Calu3 (cell line): ENCODE data around the gene UMPS. TPM values are rescaled to one million over a fixed set of nuclear protein-coding genes. Genes with fewer than 3 reads are reported as not detected.

Experiments
- BruUV-seq: library from RNA; stranded (reverse); fragments of 400-500 nt; replicated peaks from 2 replicates; lab custom pipeline; 2021; lab: Mats Ljungman, UMichigan
- CTCF ChIA-PET: fragments of 300-600 bp; sonication (Branson Sonifier 250); formaldehyde crosslinking; loops from one replicate; lab custom pipeline; 2022; ENCODE audit warnings: antibody characterized with exemption; lab: Charles Lee
- DNase-seq: peaks from one replicate; pipeline ENCODE4 v3.0.0; 2022
- H3K27ac Mint-ChIP-seq: one replicate; pipeline ENCODE4 v1.8.0; 2022; ENCODE audit warnings: mixed read lengths; ENCODE audit not compliant: unreplicated experiment
- H3K27me3 Mint-ChIP-seq: one replicate; pipeline ENCODE4 v1.8.0; 2022; ENCODE audit warnings: mixed read lengths; ENCODE audit not compliant: unreplicated experiment
- H3K36me3 Mint-ChIP-seq: one replicate; pipeline ENCODE4 v1.8.0; 2022; ENCODE audit warnings: mild to moderate bottlenecking, moderate library complexity, mixed read lengths; ENCODE audit not compliant: insufficient read depth, unreplicated experiment
- H3K4me1 Mint-ChIP-seq: one replicate; pipeline ENCODE4 v1.8.0; 2022; ENCODE audit warnings: mild to moderate bottlenecking, low read depth, mixed read lengths; ENCODE audit not compliant: unreplicated experiment
- H3K4me3 Mint-ChIP-seq: one replicate; pipeline ENCODE4 v1.8.0; 2022; ENCODE audit warnings: mild to moderate bottlenecking, low read depth, moderate library complexity, mixed read lengths; ENCODE audit not compliant: unreplicated experiment
- H3K9me3 Mint-ChIP-seq: one replicate; pipeline ENCODE4 v1.8.0; 2022; ENCODE audit warnings: low read depth, mixed read lengths; ENCODE audit not compliant: unreplicated experiment
- CTCF ChIP-seq: fragments of 200-600 bp; IDR thresholded peaks from one replicate; pipeline ENCODE4 v1.8.0; 2022; ENCODE audit warnings: antibody characterized with exemption; ENCODE audit not compliant: unreplicated experiment
- intact Hi-C: fragments of 100-400 bp; cut with micrococcal nuclease; formaldehyde crosslinking; loops from one replicate; pipeline ENCODE4 v1.10.0; 2022; ENCODE audit not compliant: unreplicated experiment
- total RNA-seq: library from RNA; stranded (reverse); gene quantifications from 2 replicates; pipeline ENCODE4 v1.2.3, GENCODE V29; 2022

Gene UMPS
- total RNA-seq, 1 experiment from 2014 or later: 73.0 TPM

GRCh38 chr3:124777762-124778470, 47.7 kb downstream of the UMPS start:
- Mint-ChIP-seq H3K4me1 (peaks cover 13% of the 10 kb centered on the region), H3K27ac (no peak overlapping the region), H3K27me3 (no peaks in the 10 kb centered on the region), H3K4me3 (no peak overlapping the region), H3K36me3 (peaks cover 28% of the 10 kb centered on the region), H3K9me3 (no peaks in the 10 kb centered on the region)
- no TSS peak for BruUV-seq
- intact Hi-C loops: no loop called here
- no peak for DNase-seq
- CTCF ChIA-PET: interaction anchor here (1.3 to 1.5 kb wide), 2 partner anchors 9 to 123 kb away, joined by 3 to 4 read pairs; no protein-coding TSS in a partner anchor
- TF ChIP-seq CTCF: no peak

- Mint-ChIP-seq H3K9me3 (no peaks in the 10 kb centered on the region), H3K36me3 (peaks cover 24% of the 10 kb centered on the region), H3K27me3 (no peaks in the 10 kb centered on the region), H3K4me3 (no peak overlapping the region), H3K27ac (no peak overlapping the region), H3K4me1 (peaks cover 13% of the 10 kb centered on the region)
- BruUV-seq: no TSS peak
- TF ChIP-seq CTCF: no peak
- no peak for DNase-seq
- intact Hi-C loops: no loop called here
- CTCF ChIA-PET: interaction anchor here (0.7 to 0.8 kb wide), 3 partner anchors 13 to 123 kb away, joined by 3 to 6 read pairs (median 4); no protein-coding TSS in a partner anchor
Observed at GRCh38 chr3:124779116-124779515, 48.9 kb downstream of the UMPS start.

GRCh38 chr3:124779751-124780191, 49.5 kb downstream of the UMPS start:
- CTCF ChIA-PET: interaction anchor here (0.8 kb wide), 2 partner anchors 14 to 123 kb away, joined by 3 to 6 read pairs; no protein-coding TSS in a partner anchor
- H3K4me1 Mint-ChIP-seq: peaks cover 7% of the 10 kb centered on the region
- H3K27me3 Mint-ChIP-seq: no peaks in the 10 kb centered on the region
- no peak for DNase-seq
- H3K27ac Mint-ChIP-seq: no peak overlapping the region
- peaks cover 27% of the 10 kb centered on the region for H3K36me3 Mint-ChIP-seq
- no peaks in the 10 kb centered on the region for H3K9me3 Mint-ChIP-seq
- H3K4me3 Mint-ChIP-seq: no peak overlapping the region
- no TSS peak for BruUV-seq
- intact Hi-C loops: no loop called here
- no peak for TF ChIP-seq CTCF

- H3K9me3 Mint-ChIP-seq: no peaks in the 10 kb centered on the region
- peaks cover 1% of the 10 kb centered on the region for H3K4me1 Mint-ChIP-seq
- peaks cover 27% of the 10 kb centered on the region for H3K36me3 Mint-ChIP-seq
- H3K4me3 Mint-ChIP-seq: no peak overlapping the region
- H3K27me3 Mint-ChIP-seq: no peaks in the 10 kb centered on the region
- H3K27ac Mint-ChIP-seq: no peak overlapping the region
- BruUV-seq: no TSS peak
- DNase-seq: no peak
- intact Hi-C loops: no loop called here
- TF ChIP-seq CTCF: no peak
- CTCF ChIA-PET: no interaction called here
Observed at GRCh38 chr3:124780356-124780755, 50.1 kb downstream of the UMPS start.
